GM12872 (cell line): ENCODE data around the gene ANK2.

Source experiments
- CTCF ChIP-seq: IDR thresholded peaks from 3 replicates; pipeline ENCODE4 v1.5.1; 2011; ENCODE audit warnings: low read depth, mild to moderate bottlenecking, low read length, moderate library complexity; ENCODE audit not compliant: insufficient read depth

Gene ANK2

GRCh38 chr4:113159942-113160545 lies 110.6 kb downstream of the ANK2 start:
- TF ChIP-seq CTCF = no peak

- no peak for TF ChIP-seq CTCF
Measured at GRCh38 chr4:113160548-113160947, 111.1 kb downstream of the ANK2 start.

GRCh38 chr4:113162089-113162488 lies 112.6 kb downstream of the ANK2 start:
- TF ChIP-seq CTCF = no peak

GRCh38 chr4:113169368-113169767 lies 119.9 kb downstream of the ANK2 start:
- TF ChIP-seq CTCF = no peak

- no peak for TF ChIP-seq CTCF
Measured at GRCh38 chr4:113170115-113170804, 120.8 kb downstream of the ANK2 start.

- no peak for TF ChIP-seq CTCF
Measured at GRCh38 chr4:113170805-113171468, 121.5 kb downstream of the ANK2 start.

GRCh38 chr4:113173126-113173792 lies 123.8 kb downstream of the ANK2 start:
- TF ChIP-seq CTCF = no peak
